IMR-90 (cell line): ENCODE results near the gene MAMLD1. TPM values are rescaled to one million over a fixed set of nuclear protein-coding genes. Genes with fewer than 3 reads are reported as not detected.

Experiments used
- ATAC-seq: fragments of 200-7000 bp; cut with Tn5 transposase; 2 replicates; pipeline ENCODE4 v1.9.1; 2020; ENCODE audit warnings: low read depth, mild to moderate bottlenecking, moderate library complexity
- BruUV-seq: library from RNA; stranded (reverse); fragments of 400-500 nt; replicated peaks from 2 replicates; lab custom pipeline; 2021; lab: Mats Ljungman, UMichigan
- CTCF ChIA-PET: fragments of 300-600 bp; formaldehyde crosslinking; extraction: SDS; loops from one replicate; lab custom pipeline; 2021; ENCODE audit warnings: antibody characterized with exemption; lab: Yijun Ruan, JAX
- POLR2A ChIA-PET: fragments of 300-600 bp; sonication (Branson Sonifier 250); formaldehyde crosslinking; loops from one replicate; lab custom pipeline; 2022; ENCODE audit warnings: antibody characterized with exemption; ENCODE audit not compliant: unreplicated experiment; lab: Charles Lee
- DNase-seq: peaks from one replicate; pipeline ENCODE4 v3.0.0; 2013
- H2AFZ ChIP-seq: replicated peaks from 2 replicates; pipeline ENCODE3; 2013; ENCODE audit warnings: low read length, mild to moderate bottlenecking; ENCODE audit not compliant: poor library complexity
- H2AK5ac ChIP-seq: 2 replicates; pipeline ENCODE4 v1.6.1; 2013; ENCODE audit warnings: low read depth, low read length, inconsistent platforms
- H2AK9ac ChIP-seq: replicated peaks from 2 replicates; pipeline ENCODE3; 2013; ENCODE audit warnings: mild to moderate bottlenecking, low read depth, low read length, moderate library complexity; ENCODE audit not compliant: poor library complexity
- H2BK120ac ChIP-seq: 2 replicates; pipeline ENCODE4 v1.6.1; 2013; ENCODE audit warnings: low read depth, low read length, inconsistent platforms
- H2BK15ac ChIP-seq: 3 replicates; pipeline ENCODE4 v1.6.1; 2013; ENCODE audit warnings: low read depth, low read length, inconsistent platforms
- H2BK20ac ChIP-seq: 2 replicates; pipeline ENCODE4 v1.6.1; 2013; ENCODE audit warnings: low read depth, mild to moderate bottlenecking, inconsistent platforms, low read length, moderate library complexity
- H2BK5ac ChIP-seq: 2 replicates; pipeline ENCODE4 v1.6.1; 2013; ENCODE audit warnings: mild to moderate bottlenecking, low read depth, low read length, inconsistent platforms; ENCODE audit not compliant: poor library complexity, severe bottlenecking
- H3K14ac ChIP-seq: replicated peaks from 2 replicates; pipeline ENCODE4 v1.6.1; 2013; ENCODE audit warnings: low read depth, low read length, inconsistent platforms
- H3K18ac ChIP-seq: 2 replicates; pipeline ENCODE4 v1.6.1; 2013; ENCODE audit warnings: low read depth, low read length, control low read depth
- H3K23ac ChIP-seq: 2 replicates; pipeline ENCODE4 v1.6.1; 2013; ENCODE audit warnings: low read depth, low read length, inconsistent platforms
- H3K27ac ChIP-seq: 2 replicates; pipeline ENCODE4 v1.5.1; 2013; ENCODE audit warnings: mild to moderate bottlenecking, control low read depth, low read length; ENCODE audit not compliant: insufficient read depth
- H3K27me3 ChIP-seq: 2 replicates; pipeline ENCODE4 v1.6.1; 2013; ENCODE audit warnings: low read length; ENCODE audit not compliant: control insufficient read depth, insufficient read depth
- H3K36me3 ChIP-seq: 2 replicates; pipeline ENCODE4 v1.6.1; 2013; ENCODE audit warnings: low read length, mixed read lengths; ENCODE audit not compliant: control insufficient read depth, insufficient read depth
- H3K4ac ChIP-seq: 2 replicates; pipeline ENCODE4 v1.6.1; 2013; ENCODE audit warnings: low read depth, low read length, inconsistent platforms
- H3K4me1 ChIP-seq: 2 replicates; pipeline ENCODE4 v1.6.1; 2013; ENCODE audit warnings: low read length, mixed read lengths; ENCODE audit not compliant: control insufficient read depth, insufficient read depth
- H3K4me2 ChIP-seq: 2 replicates; pipeline ENCODE4 v1.6.1; 2013; ENCODE audit warnings: low read depth, mild to moderate bottlenecking, control low read depth, low read length, moderate library complexity
- H3K4me3 ChIP-seq: 2 replicates; pipeline ENCODE4 v1.5.1; 2013; ENCODE audit warnings: low read depth, mild to moderate bottlenecking, control low read depth, low read length, moderate library complexity; ENCODE audit not compliant: insufficient read depth
- H3K56ac ChIP-seq: 2 replicates; pipeline ENCODE4 v1.6.1; 2013; ENCODE audit warnings: low read length, inconsistent platforms; ENCODE audit not compliant: insufficient read depth; ENCODE audit errors: extremely low read depth
- H3K79me1 ChIP-seq, 2 experiments: 2 replicates each; pipeline ENCODE4 v1.6.1; 2013; ENCODE audit warnings: low read length in 2 of 2, inconsistent platforms in 1 of 2, low read depth in 1 of 2
- H3K9ac ChIP-seq: 2 replicates; pipeline ENCODE4 v1.6.1; 2013; ENCODE audit warnings: low read depth, low read length, control low read depth
- H3K9me1 ChIP-seq: 2 replicates; pipeline ENCODE4 v1.6.1; 2013; ENCODE audit warnings: low read length, inconsistent platforms; ENCODE audit not compliant: insufficient read depth
- H3K9me3 ChIP-seq: 2 replicates; pipeline ENCODE4 v1.6.1; 2013; ENCODE audit warnings: low read length; ENCODE audit not compliant: control insufficient read depth, insufficient read depth
- H4K20me1 ChIP-seq: 2 replicates; pipeline ENCODE4 v1.6.1; 2013; ENCODE audit warnings: low read length, inconsistent platforms; ENCODE audit not compliant: insufficient read depth
- H4K5ac ChIP-seq: 2 replicates; pipeline ENCODE4 v1.6.1; 2013; ENCODE audit warnings: mild to moderate bottlenecking, low read depth, low read length, control low read depth
- H4K8ac ChIP-seq, 2 experiments: 2 replicates each; pipeline ENCODE4 v1.6.1; 2013; ENCODE audit warnings: low read depth in 2 of 2, low read length in 2 of 2, control low read depth in 1 of 2, inconsistent platforms in 1 of 2
- H4K91ac ChIP-seq: 2 replicates; pipeline ENCODE4 v1.6.1; 2013; ENCODE audit warnings: low read depth, low read length, inconsistent platforms; ENCODE audit not compliant: insufficient read depth
- BHLHE40 ChIP-seq: fragments of 150-350 bp; IDR thresholded peaks from 2 replicates; pipeline ENCODE4 v1.6.1; 2016; ENCODE audit warnings: mild to moderate bottlenecking, low read depth, low read length
- CEBPB ChIP-seq: IDR thresholded peaks from 2 replicates; pipeline ENCODE4 v1.6.1; 2012; ENCODE audit warnings: low read depth, low read length, improper control_type of control experiment
- CHD1 ChIP-seq: IDR thresholded peaks from 2 replicates; pipeline ENCODE4 v1.6.1; 2012; ENCODE audit warnings: low read depth, low read length, improper control_type of control experiment
- CTCF ChIP-seq: conservative IDR thresholded peaks from 2 replicates; pipeline ENCODE4 v1.5.1; 2012; ENCODE audit warnings: mild to moderate bottlenecking, low read depth, low read length, improper control_type of control experiment
- ELK1 ChIP-seq: fragments of 150-350 bp; IDR thresholded peaks from 2 replicates; pipeline ENCODE4 v1.6.1; 2016; ENCODE audit warnings: low read depth, mild to moderate bottlenecking, low read length, moderate library complexity, borderline replicate concordance
- FOS ChIP-seq: fragments of 150-350 bp; IDR thresholded peaks from 2 replicates; pipeline ENCODE4 v1.6.1; 2016; ENCODE audit warnings: low read depth, low read length
- MAZ ChIP-seq: IDR thresholded peaks from 2 replicates; pipeline ENCODE4 v1.6.1; 2012; ENCODE audit warnings: low read depth, mild to moderate bottlenecking, low read length, improper control_type of control experiment, moderate library complexity, borderline replicate concordance
- MXI1 ChIP-seq: IDR thresholded peaks from 2 replicates; pipeline ENCODE4 v1.6.1; 2012; ENCODE audit warnings: low read depth, mild to moderate bottlenecking, low read length, moderate library complexity, borderline replicate concordance
- POLR2A ChIP-seq: IDR thresholded peaks from 2 replicates; pipeline ENCODE4 v1.6.1; 2012; ENCODE audit warnings: mild to moderate bottlenecking, low read depth, low read length
- RAD21 ChIP-seq: IDR thresholded peaks from 2 replicates; pipeline ENCODE4 v1.6.1; 2012; ENCODE audit warnings: low read length, improper control_type of control experiment
- RCOR1 ChIP-seq: IDR thresholded peaks from 2 replicates; pipeline ENCODE4 v1.6.1; 2012; ENCODE audit warnings: mild to moderate bottlenecking, low read length, improper control_type of control experiment; ENCODE audit not compliant: insufficient replicate concordance
- RFX5 ChIP-seq: IDR thresholded peaks from 2 replicates; pipeline ENCODE4 v1.8.0; 2012; ENCODE audit warnings: low read depth, mild to moderate bottlenecking, low read length, moderate library complexity
- SMC3 ChIP-seq: fragments of 150-350 bp; IDR thresholded peaks from 2 replicates; pipeline ENCODE4 v1.6.1; 2016; ENCODE audit warnings: low read depth, mild to moderate bottlenecking, antibody characterized with exemption, low read length, moderate library complexity
- USF2 ChIP-seq: fragments of 150-350 bp; IDR thresholded peaks from 2 replicates; pipeline ENCODE4 v1.6.1; 2017; ENCODE audit warnings: mild to moderate bottlenecking, antibody characterized with exemption, low read length, low read depth
- WGBS, 2 experiments: methylation state at CpG; one replicate each; pipeline versions ENCODE4 v1.1.5 to v1.1.7; 2013; ENCODE audit warnings: missing lambda C conversion rate in 2 of 2; ENCODE audit not compliant: insufficient read length in 1 of 2; ENCODE audit errors: extremely low coverage in 2 of 2; 5-methylcytosine and 5-hydroxymethylcytosine counted together
- dilution Hi-C: fragments of 300-500 bp; cut with HindIII; formaldehyde crosslinking; loops from one replicate; pipeline ENCODE4 v1.14.3; 2018; ENCODE audit warnings: low sequenced_read_pairs; ENCODE audit not compliant: unreplicated experiment
- in situ Hi-C: fragments of 300-500 bp; cut with MboI; formaldehyde crosslinking; loops from 3 replicates; pipeline ENCODE4 v1.14.3; 2019; ENCODE audit warnings: low sequenced_read_pairs, inconsistent platforms, mixed read lengths
- intact Hi-C: fragments of 100-400 bp; cut with micrococcal nuclease; formaldehyde crosslinking; loops from 2 replicates; pipeline ENCODE4 v1.10.0; 2022
- polyA plus RNA-seq, 3 experiments: library from polyadenylated mRNA; depleted of rRNA; stranded (reverse); fragments of >200 nt; gene quantifications; 2 replicates each; pipeline ENCODE4 v1.2.3, GENCODE V29; 2012; ENCODE audit warnings: low replicate concordance in 1 of 3
- total RNA-seq: library from RNA; depleted of rRNA; stranded (reverse); fragments of >200 nt; gene quantifications from 2 replicates; pipeline ENCODE4 v1.2.3, GENCODE V29; 2012

The MAMLD1 gene
- total and polyA plus RNA-seq, 2 of the 4 experiments (the other 2 are of a cell fraction): 1.4 to 11.0 TPM

DNA sequence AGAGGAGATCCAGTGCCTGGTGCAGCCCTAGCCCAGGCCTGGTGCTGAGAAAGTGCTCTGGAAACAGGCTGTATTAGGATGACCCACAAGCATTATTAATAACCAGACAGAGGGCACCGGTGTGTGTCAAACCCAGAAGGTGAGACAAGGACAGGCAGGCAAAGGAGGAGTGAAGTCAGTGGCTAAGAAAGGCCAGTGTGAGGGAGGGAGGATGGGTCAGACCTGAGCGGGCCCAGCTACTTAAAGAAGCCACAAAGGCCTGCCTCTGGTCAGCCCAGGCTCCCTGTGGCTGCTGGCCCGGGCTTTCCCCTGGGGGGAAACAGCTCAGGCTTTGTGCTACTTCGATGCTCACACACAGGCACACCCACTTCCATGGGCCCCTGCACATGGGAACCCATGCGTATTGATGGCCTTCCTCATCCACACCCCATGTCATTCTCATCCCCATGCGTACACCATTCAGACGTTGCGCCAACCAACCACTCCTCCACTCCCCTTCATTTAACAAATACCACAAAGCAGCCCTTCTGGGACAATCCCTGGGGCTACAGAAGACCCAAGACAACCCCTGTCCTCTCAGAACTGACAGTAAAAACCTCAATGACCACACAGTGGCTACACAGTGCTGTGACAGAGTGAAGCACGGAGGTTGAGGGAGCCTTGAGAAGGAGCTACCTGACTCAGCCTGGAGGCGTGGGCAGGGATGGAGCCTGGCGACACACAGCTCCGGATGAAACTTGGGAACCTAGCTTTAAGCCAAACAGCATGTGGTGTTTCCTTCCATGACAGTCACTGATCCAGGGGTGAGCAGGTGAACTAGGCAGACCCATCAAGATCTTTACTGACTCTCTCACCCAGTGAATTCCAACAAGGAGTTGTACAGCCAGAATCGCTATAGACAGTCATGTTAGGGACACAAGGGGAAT is 180.4 kb downstream of the MAMLD1 start:
- intact Hi-C loops (no loop called here), in situ Hi-C loops (no loop called here), dilution Hi-C loops (no loop called here)
- Histone ChIP-seq H3K27me3 (no peaks in the 10 kb centered on the region; the same call in 1 of the 2 replicates), H3K4me1 (no peaks in the 10 kb centered on the region), H3K4me2 (no peak overlapping the region), H4K5ac (no peak overlapping the region), H3K36me3 (no peaks in the 10 kb centered on the region), H2BK20ac (no peak overlapping the region), H3K56ac (no peak overlapping the region), H3K9me3 (peaks cover 3% of the 10 kb centered on the region; the same call in 1 of the 2 replicates), H2BK15ac (no peak overlapping the region), H3K9ac (no peak overlapping the region), H3K23ac (no peak overlapping the region), H4K91ac (no peak overlapping the region), H3K14ac (no peak overlapping the region), H2BK120ac (no peak overlapping the region), H3K4me3 (no peak overlapping the region), H2AK9ac (no peak overlapping the region), H4K20me1 (no peaks in the 10 kb centered on the region), H2AFZ (peak overlapping the region; percentile 14), H2BK5ac (no peak overlapping the region), H3K4ac (no peak overlapping the region), H3K18ac (no peak overlapping the region), H4K8ac (no peak overlapping the region), H3K9me1 (no peaks in the 10 kb centered on the region), H3K27ac (no peak overlapping the region), H2AK5ac (no peak overlapping the region), H3K79me1 (no peaks in the 10 kb centered on the region)
- ChIA-PET CTCF (interaction anchor here (0.6 to 0.9 kb wide), 3 partner anchors 64 to 175 kb away, joined by 3 read pairs; no protein-coding TSS in a partner anchor), POLR2A (no interaction called here)
- ATAC-seq: no peak
- no peak for DNase-seq
- no TSS peak for BruUV-seq
- WGBS, 2 experiments: 78% methylated on average over 8 of the region's 13 CpGs; no CpG with 5 or more reads in 1 of the 2 experiments
- TF ChIP-seq RFX5: no peak
- TF ChIP-seq RCOR1: no peak
- TF ChIP-seq CTCF: no peak
- no peak for TF ChIP-seq USF2
- no peak for TF ChIP-seq CEBPB
- no peak for TF ChIP-seq BHLHE40
- no peak for TF ChIP-seq SMC3
- no peak for TF ChIP-seq FOS
- TF ChIP-seq ELK1: no peak
- TF ChIP-seq CHD1: no peak
- TF ChIP-seq POLR2A: no peak
- TF ChIP-seq RAD21: no peak
- no peak for TF ChIP-seq MAZ
- TF ChIP-seq MXI1: no peak
